Measurements from ENCODE around the gene STIMATE.

GRCh38 chr3:52827441-52827840 lies 69.9 kb downstream of the STIMATE start:
- TF ChIP-seq CTCF (IDR thresholded peaks at IDR 0.05; ENCODE audit: low read depth, low read length, poor library complexity, severe bottlenecking) (no peak), EZH2phosphoT487 (IDR thresholded peaks at IDR 0.05; ENCODE audit: borderline replicate concordance, low read length) (no peak)
